ENCODE results near the gene NUDT19.

DNA sequence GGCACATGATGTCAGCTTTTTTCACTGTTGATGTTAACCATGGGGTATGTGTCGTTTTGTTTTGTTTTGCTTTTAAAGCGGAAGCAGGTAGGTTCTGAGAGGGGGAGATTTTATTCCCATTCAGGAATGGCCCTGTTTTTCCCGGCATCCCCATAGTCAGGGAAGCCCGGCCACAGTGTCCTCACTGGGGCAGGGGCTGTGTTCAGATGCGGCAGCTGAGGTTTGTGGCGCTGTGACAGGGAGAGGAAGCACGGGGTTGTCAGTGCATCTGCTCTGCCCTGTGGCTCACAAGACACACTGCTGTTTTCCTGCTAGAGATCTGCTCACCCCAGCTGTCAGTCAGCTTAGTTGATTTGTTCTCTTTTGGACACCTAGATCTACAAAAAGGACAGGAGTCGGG lies 44.3 kb upstream of the NUDT19 start:
- TF ChIP-seq CTCF (IDR thresholded peaks at IDR 0.05), result no peak
- no peak for TF ChIP-seq POLR2A (IDR thresholded peaks at IDR 0.05)
